BJ (cell line): ENCODE data around the gene GPER1. TPM values are rescaled to one million over a fixed set of nuclear protein-coding genes. Genes with fewer than 3 reads are reported as not detected.

Experiments
- CTCF ChIA-PET: fragments of 350-600 bp; formaldehyde crosslinking; extraction: SDS; loops from one replicate; lab custom pipeline; 2021; ENCODE audit warnings: antibody characterized with exemption, inconsistent platforms; lab: Yijun Ruan, JAX
- POLR2A ChIA-PET: fragments of 300-600 bp; sonication (Branson Sonifier 250); formaldehyde crosslinking; extraction: SDS; loops from one replicate; lab custom pipeline; 2021; ENCODE audit warnings: antibody characterized with exemption; lab: Charles Lee
- DNase-seq: peaks from one replicate; pipeline ENCODE4 v3.0.0-alpha.2; 2011; ENCODE audit warnings: low read depth
- H3K27me3 ChIP-seq: 2 replicates; pipeline ENCODE4 v1.6.0; 2011; ENCODE audit warnings: low read length; ENCODE audit not compliant: control insufficient read depth, insufficient read depth
- H3K36me3 ChIP-seq: 2 replicates; pipeline ENCODE4 v1.5.1; 2011; ENCODE audit warnings: low read length; ENCODE audit not compliant: control insufficient read depth, insufficient read depth
- H3K4me3 ChIP-seq: 2 replicates; pipeline ENCODE4 v1.5.1; 2011; ENCODE audit warnings: low read depth, mild to moderate bottlenecking, control low read depth, low read length
- polyA plus RNA-seq: library from polyadenylated mRNA; depleted of rRNA; stranded (reverse); fragments of >200 nt; gene quantifications from 2 replicates; pipeline ENCODE4 v1.2.3, GENCODE V29; 2011
- TF ChIP-seq, protein P1 (sequence below): IDR thresholded peaks from 2 replicates; pipeline ENCODE4 v1.5.1; 2011; ENCODE audit warnings: low read depth, mild to moderate bottlenecking, control low read depth, inconsistent platforms, low read length, moderate library complexity; ENCODE audit not compliant: insufficient read depth

The GPER1 gene
- polyA plus RNA-seq, 1 experiment = 3.1 TPM

DNA sequence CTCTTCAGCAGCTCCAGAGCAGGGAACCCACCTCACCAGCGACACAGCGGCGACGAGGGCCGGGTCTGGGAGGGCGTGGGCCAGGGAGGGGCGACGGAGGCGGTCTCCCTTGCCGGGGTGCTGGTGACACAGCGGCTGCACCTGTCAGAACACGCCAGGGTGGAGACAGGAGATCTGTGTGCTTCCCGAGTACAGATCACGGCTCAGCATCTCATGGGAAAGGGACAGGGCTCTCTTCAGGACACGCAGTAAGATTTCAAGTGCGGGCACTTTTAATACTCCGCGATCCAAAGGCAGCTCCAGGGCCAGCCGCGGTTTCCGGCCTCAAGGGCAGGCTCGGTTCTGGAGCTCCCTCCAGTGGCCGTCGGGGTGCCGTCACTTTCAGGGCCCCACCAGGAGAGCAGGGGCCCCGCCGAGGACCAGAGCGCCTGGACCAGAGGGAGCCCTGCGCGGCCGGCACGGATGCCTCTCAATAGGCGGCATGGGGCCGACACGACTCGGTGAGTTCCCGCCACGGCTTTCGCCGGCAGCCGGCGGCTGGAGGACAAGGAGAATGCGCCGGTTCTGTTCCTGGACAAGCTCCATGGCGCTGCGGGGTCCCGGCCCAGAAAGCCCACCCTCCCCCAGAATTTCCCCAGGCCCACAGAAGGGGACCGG lies 22.2 kb upstream of the GPER1 start:
- H3K36me3 ChIP-seq = no peaks in the 10 kb centered on the region
- H3K27me3 ChIP-seq = no peaks in the 10 kb centered on the region
- no peak for DNase-seq
- TF ChIP-seq, protein P1, sequence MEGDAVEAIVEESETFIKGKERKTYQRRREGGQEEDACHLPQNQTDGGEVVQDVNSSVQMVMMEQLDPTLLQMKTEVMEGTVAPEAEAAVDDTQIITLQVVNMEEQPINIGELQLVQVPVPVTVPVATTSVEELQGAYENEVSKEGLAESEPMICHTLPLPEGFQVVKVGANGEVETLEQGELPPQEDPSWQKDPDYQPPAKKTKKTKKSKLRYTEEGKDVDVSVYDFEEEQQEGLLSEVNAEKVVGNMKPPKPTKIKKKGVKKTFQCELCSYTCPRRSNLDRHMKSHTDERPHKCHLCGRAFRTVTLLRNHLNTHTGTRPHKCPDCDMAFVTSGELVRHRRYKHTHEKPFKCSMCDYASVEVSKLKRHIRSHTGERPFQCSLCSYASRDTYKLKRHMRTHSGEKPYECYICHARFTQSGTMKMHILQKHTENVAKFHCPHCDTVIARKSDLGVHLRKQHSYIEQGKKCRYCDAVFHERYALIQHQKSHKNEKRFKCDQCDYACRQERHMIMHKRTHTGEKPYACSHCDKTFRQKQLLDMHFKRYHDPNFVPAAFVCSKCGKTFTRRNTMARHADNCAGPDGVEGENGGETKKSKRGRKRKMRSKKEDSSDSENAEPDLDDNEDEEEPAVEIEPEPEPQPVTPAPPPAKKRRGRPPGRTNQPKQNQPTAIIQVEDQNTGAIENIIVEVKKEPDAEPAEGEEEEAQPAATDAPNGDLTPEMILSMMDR = peak; percentile 94
- no peak overlapping the region for H3K4me3 ChIP-seq
- CTCF ChIA-PET = interaction anchor here (0.6 to 4.2 kb wide), 41 partner anchors 9 to 338 kb away, joined by 3 to 367 read pairs (median 6); partner anchors contain the start of genes COX19, GPER1 and GPR146
- POLR2A ChIA-PET = no interaction called here

DNA sequence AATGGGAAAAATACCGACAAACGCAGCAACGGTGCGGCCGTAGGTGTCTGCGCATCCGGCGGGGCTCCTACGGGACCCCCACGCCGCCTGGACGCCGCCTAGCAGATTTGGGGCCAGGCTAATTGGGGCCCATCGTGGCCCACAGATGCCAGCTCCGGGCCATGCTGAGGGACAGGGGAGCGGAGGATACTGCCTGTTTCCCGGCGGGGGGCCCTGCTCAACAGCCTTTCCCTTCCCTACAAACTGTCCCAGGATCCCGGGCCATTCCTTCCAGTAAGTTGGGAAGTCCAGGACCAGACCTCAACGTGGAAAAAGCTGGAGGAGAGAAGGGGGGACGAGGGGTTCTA lies 21.7 kb upstream of the GPER1 start:
- Histone ChIP-seq H3K36me3 (no peaks in the 10 kb centered on the region), H3K27me3 (no peaks in the 10 kb centered on the region), H3K4me3 (no peak overlapping the region)
- ChIA-PET POLR2A (no interaction called here), CTCF (interaction anchor here (0.9 to 4.2 kb wide), 34 partner anchors 10 to 156 kb away, joined by 3 to 367 read pairs (median 6); partner anchors contain the start of genes COX19, GPER1 and GPR146)
- TF ChIP-seq, protein P1 = no peak
- DNase-seq = no peak

DNA sequence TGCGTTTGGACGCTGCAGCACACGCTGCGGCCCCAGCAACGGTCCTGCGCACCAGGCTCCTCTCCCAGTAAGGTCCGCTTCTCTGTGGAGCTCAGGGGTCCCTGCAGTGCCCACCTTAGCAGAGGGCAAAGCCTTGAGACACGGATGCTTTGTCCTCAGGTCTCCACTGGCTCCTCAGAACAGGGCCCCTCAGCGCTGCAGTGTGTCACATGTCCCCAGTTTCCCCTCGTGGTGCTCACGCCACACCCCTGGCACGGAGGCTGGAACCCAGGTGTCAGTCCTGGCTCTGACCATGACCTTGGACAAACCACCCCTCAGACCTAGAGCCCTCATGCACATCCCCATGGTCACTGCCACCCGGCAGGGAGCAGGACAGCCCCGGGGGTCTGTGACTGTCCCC lies 19.9 kb upstream of the GPER1 start:
- ChIA-PET POLR2A (no interaction called here), CTCF (interaction anchor here (1.0 to 2.0 kb wide), 3 partner anchors 42 to 90 kb away, joined by 3 to 26 read pairs (median 3); no protein-coding TSS in a partner anchor)
- Histone ChIP-seq H3K36me3 (no peaks in the 10 kb centered on the region), H3K4me3 (no peak overlapping the region), H3K27me3 (no peaks in the 10 kb centered on the region)
- no peak for DNase-seq
- TF ChIP-seq, protein P1 = no peak

DNA sequence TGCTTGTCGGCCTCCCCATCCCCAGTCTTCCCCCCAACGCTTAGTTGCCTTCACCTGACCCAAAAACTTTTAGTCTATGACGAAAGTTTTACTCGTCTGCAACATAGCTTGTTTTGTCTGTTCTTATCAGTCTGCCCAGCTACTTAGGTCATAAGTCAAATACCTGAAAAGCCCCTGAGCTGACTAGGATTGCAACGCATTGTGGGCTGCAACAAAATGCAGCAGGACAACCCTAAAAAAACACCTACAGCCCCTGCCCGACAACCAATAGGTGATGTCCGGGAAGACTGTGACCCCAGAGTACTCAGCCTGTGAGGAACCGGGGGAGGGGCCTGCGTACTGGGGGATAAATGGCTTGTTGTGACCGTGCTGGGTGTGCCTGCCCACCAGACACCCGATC lies 19.3 kb upstream of the GPER1 start:
- ChIA-PET CTCF (interaction anchor here (1.0 to 2.0 kb wide), 3 partner anchors 43 to 91 kb away, joined by 3 to 26 read pairs (median 3); no protein-coding TSS in a partner anchor), POLR2A (no interaction called here)
- TF ChIP-seq, protein P1 = no peak

DNA sequence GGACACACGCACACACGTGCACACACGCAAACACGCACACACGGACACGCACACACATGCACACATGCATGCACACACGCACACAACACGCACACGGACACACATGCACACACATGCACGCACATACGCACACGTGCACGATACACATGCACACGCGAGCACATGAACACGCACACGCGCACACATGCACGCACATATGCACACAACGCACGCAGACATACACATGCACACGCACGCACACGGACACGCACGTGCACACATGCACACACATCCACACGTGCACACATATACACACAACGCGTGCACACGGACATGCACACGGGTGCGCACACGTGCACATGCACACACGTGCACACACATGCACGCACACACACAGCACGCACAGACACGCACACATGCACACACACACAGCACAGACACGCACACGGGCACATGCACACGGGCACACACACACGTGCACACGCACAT lies 17.3 kb upstream of the GPER1 start:
- Histone ChIP-seq H3K27me3 (no peaks in the 10 kb centered on the region), H3K36me3 (no peaks in the 10 kb centered on the region), H3K4me3 (no peak overlapping the region)
- DNase-seq = no peak
- ChIA-PET POLR2A (no interaction called here), CTCF (interaction anchor here (3.1 kb wide), 1 partner anchor 77 kb away, joined by 17 read pairs; no protein-coding TSS in a partner anchor)
- TF ChIP-seq, protein P1 = no peak

More for the DNA sequence above, 19.3 kb upstream of the GPER1 start:
- DNase-seq = no peak
- no peaks in the 10 kb centered on the region for H3K27me3 ChIP-seq
- no peaks in the 10 kb centered on the region for H3K36me3 ChIP-seq
- H3K4me3 ChIP-seq = no peak overlapping the region
